ENCODE data around the gene SNX3.
"Not testable (repeated sequence)": the region's sequence is repeated elsewhere in the genome, so short reads cannot be mapped to it uniquely, and the experiment has no call there.

Gene SNX3

GRCh38 chr6:108250240-108250866 lies 10.5 kb downstream of the SNX3 start:
- peak; percentile 44 for DNase-seq (ENCODE audit: low read depth)
- TF ChIP-seq, protein P1, sequence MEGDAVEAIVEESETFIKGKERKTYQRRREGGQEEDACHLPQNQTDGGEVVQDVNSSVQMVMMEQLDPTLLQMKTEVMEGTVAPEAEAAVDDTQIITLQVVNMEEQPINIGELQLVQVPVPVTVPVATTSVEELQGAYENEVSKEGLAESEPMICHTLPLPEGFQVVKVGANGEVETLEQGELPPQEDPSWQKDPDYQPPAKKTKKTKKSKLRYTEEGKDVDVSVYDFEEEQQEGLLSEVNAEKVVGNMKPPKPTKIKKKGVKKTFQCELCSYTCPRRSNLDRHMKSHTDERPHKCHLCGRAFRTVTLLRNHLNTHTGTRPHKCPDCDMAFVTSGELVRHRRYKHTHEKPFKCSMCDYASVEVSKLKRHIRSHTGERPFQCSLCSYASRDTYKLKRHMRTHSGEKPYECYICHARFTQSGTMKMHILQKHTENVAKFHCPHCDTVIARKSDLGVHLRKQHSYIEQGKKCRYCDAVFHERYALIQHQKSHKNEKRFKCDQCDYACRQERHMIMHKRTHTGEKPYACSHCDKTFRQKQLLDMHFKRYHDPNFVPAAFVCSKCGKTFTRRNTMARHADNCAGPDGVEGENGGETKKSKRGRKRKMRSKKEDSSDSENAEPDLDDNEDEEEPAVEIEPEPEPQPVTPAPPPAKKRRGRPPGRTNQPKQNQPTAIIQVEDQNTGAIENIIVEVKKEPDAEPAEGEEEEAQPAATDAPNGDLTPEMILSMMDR (conservative IDR thresholded peaks at IDR 0.05; ENCODE audit: control insufficient read depth, insufficient read depth, low read depth, low read length): peak; percentile 27
- H3K4me3 ChIP-seq (ENCODE audit: control insufficient read depth, low read depth, low read length): no peak overlapping the region

DNA sequence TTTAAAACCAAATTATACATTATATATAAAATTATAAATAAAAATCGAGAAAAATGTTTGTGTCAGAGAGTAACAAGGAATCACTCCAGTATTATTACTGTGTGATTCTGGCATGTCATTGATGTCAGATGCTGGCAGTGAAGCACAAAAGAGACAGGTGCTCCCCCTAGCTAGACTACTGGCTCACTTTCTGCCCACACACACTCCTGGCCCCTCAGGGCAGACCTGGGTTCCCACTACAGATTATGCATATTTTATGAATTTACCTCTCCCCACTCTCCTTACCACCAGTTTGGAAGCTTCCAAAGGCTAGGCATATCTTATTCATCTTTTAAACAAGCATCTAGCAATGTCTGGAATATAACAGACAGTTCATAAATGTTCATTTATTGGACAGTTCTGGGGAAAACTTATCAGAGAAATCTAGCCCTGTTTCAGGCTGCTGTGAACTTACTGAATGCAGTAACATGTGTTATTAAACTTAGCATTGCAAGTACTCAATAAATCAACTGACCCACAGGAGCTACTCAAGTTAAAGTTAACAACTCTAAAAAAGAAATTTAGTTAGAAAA lies 12.8 kb downstream of the SNX3 start:
- no peak for DNase-seq (ENCODE audit: low read depth)
- H3K4me3 ChIP-seq (ENCODE audit: control insufficient read depth, low read depth, low read length): no peak overlapping the region
- TF ChIP-seq, protein P1 (conservative IDR thresholded peaks at IDR 0.05; ENCODE audit: control insufficient read depth, insufficient read depth, low read depth, low read length): no peak

- DNase-seq (ENCODE audit: low read depth); H3K4me3 ChIP-seq (ENCODE audit: control insufficient read depth, low read depth, low read length): not testable (repeated sequence)
Measured at GRCh38 chr6:108245095-108245494, 15.7 kb downstream of the SNX3 start.

GRCh38 chr6:108243836-108244235 lies 17.0 kb downstream of the SNX3 start:
- no peak for DNase-seq (ENCODE audit: low read depth)
- TF ChIP-seq, protein P1 (conservative IDR thresholded peaks at IDR 0.05; ENCODE audit: control insufficient read depth, insufficient read depth, low read depth, low read length): no peak
- no peak overlapping the region for H3K4me3 ChIP-seq (ENCODE audit: control insufficient read depth, low read depth, low read length)

DNA sequence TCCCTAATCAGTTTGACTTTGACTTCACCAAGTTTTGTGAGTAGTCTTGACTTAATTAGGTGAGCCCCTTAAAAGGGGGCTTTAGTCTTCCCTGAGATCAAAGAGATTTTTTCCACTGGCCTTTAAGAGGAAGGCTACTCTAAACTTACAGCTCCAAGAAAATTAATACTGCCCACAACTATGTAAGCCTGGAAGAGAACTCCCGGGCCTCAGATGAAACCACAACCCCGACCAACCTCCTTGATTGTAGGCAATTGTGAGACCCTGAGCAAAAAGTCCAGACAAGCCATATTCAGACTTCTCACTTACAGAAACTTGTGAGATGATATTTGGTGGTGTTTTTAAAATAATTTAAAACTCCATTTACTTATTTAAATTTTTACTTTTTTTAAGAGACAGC lies 18.1 kb downstream of the SNX3 start:
- TF ChIP-seq, protein P1 (conservative IDR thresholded peaks at IDR 0.05; ENCODE audit: control insufficient read depth, insufficient read depth, low read depth, low read length): no peak
- DNase-seq (ENCODE audit: low read depth): no peak
- H3K4me3 ChIP-seq (ENCODE audit: control insufficient read depth, low read depth, low read length): no peak overlapping the region

- TF ChIP-seq, protein P1 (conservative IDR thresholded peaks at IDR 0.05; ENCODE audit: control insufficient read depth, insufficient read depth, low read depth, low read length): no peak
- H3K4me3 ChIP-seq (ENCODE audit: control insufficient read depth, low read depth, low read length): no peak overlapping the region
- no peak for DNase-seq (ENCODE audit: low read depth)
Measured at GRCh38 chr6:108242259-108242658, 18.6 kb downstream of the SNX3 start.

DNA sequence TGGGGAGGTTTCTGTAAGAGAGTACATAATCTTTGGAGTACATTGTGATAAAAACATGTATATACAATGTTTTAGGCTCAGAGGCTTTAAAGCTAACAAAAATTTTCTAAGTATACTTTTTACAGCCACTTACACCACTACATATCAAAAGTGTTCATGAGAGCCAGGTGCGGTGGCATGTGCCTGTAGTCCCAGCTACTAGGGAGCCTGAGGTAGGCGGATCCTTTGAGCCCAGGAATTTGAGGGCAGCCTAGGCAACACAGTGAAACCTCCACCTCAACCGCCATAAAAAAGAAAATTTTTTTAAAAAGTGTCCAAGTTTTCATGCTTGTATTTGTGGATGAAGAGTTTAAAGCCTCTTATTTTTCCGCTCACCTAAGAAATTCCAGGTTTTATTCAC lies 22.5 kb downstream of the SNX3 start:
- TF ChIP-seq, protein P1 (conservative IDR thresholded peaks at IDR 0.05; ENCODE audit: control insufficient read depth, insufficient read depth, low read depth, low read length): no peak
- H3K4me3 ChIP-seq (ENCODE audit: control insufficient read depth, low read depth, low read length): no peak overlapping the region
- DNase-seq (ENCODE audit: low read depth): no peak
